GM12878 (cell line): ENCODE results near the gene BTBD9. TPM values are rescaled to one million over a fixed set of nuclear protein-coding genes. Genes with fewer than 3 reads are reported as not detected.

Experiments
- ATAC-seq: fragments of 200-7000 bp; cut with Tn5 transposase; 3 replicates; pipeline ENCODE4 v1.9.1; 2020; ENCODE audit warnings: mild to moderate bottlenecking, moderate library complexity
- BruUV-seq: library from RNA; stranded (reverse); fragments of 400-500 nt; replicated peaks from 2 replicates; lab custom pipeline; 2021; lab: Mats Ljungman, UMichigan
- CTCF ChIA-PET: fragments of 300-600 bp; sonication (Branson Sonifier 250); formaldehyde crosslinking; extraction: SDS; loops from one replicate; lab custom pipeline; 2021; ENCODE audit warnings: inconsistent platforms; lab: Yijun Ruan, JAX
- POLR2A ChIA-PET: fragments of 350-600 bp; formaldehyde crosslinking; extraction: SDS; loops from one replicate; lab custom pipeline; 2021; ENCODE audit warnings: inconsistent platforms; lab: Charles Lee
- RAD21 ChIA-PET: fragments of 300-600 bp; sonication (Branson Sonifier 250); formaldehyde crosslinking; loops from one replicate; lab custom pipeline; 2023; ENCODE audit warnings: antibody characterized with exemption; ENCODE audit not compliant: unreplicated experiment; lab: Charles Lee
- SMC1A ChIA-PET: fragments of 300-600 bp; sonication (Branson Sonifier 250); formaldehyde crosslinking; loops from one replicate; lab custom pipeline; 2023; ENCODE audit not compliant: unreplicated experiment, uncharacterized antibody; lab: Charles Lee
- DNase-seq: peaks from one replicate; pipeline ENCODE4 v3.0.0-alpha.2; 2011; ENCODE audit warnings: low read depth, low spot score
- FAIRE-seq: peaks from 3 replicates; lab custom pipeline; 2011; peaks lifted over from hg19 to GRCh38; lab: Jason Lieb, UNC
- H2AFZ ChIP-seq: 2 replicates; pipeline ENCODE4 v1.6.0; 2011; ENCODE audit warnings: low read depth, low read length, control low read depth; ENCODE audit not compliant: control insufficient read depth
- H3K27ac ChIP-seq: 2 replicates; pipeline ENCODE4 v1.5.1; 2011; ENCODE audit warnings: control low read depth; ENCODE audit not compliant: control insufficient read depth, insufficient read depth
- H3K27me3 ChIP-seq, 2 experiments: replicated peaks in 1 of 2; 2 replicates each; pipeline versions ENCODE4 v1.6.0 to v1.6.1; 2011; ENCODE audit warnings: low read length in 1 of 2; ENCODE audit not compliant: control insufficient read depth in 2 of 2, insufficient read depth in 2 of 2
- H3K36me3 ChIP-seq, 2 experiments: 2 replicates each; pipeline ENCODE4 v1.5.1; 2011; ENCODE audit warnings: low read length in 1 of 2; ENCODE audit not compliant: control insufficient read depth in 2 of 2, insufficient read depth in 2 of 2
- H3K4me1 ChIP-seq: 2 replicates; pipeline ENCODE4 v1.6.1; 2011; ENCODE audit warnings: mild to moderate bottlenecking, low read length, moderate library complexity, mixed read lengths; ENCODE audit not compliant: control insufficient read depth, insufficient read depth
- H3K4me2 ChIP-seq: 2 replicates; pipeline ENCODE4 v1.6.0; 2011; ENCODE audit warnings: control low read depth; ENCODE audit not compliant: control insufficient read depth, insufficient read depth
- H3K4me3 ChIP-seq: fragments of 200-600 bp; sonication (generic); 2 replicates; pipeline ENCODE4 v1.5.1; 2016
- H3K79me2 ChIP-seq: 2 replicates; pipeline ENCODE4 v1.6.0; 2011; ENCODE audit warnings: low read length; ENCODE audit not compliant: control insufficient read depth, insufficient read depth
- H3K9ac ChIP-seq: 2 replicates; pipeline ENCODE4 v1.8.0; 2011; ENCODE audit warnings: low read length, control low read depth, mixed read lengths; ENCODE audit not compliant: control insufficient read depth, insufficient read depth
- H3K9me3 ChIP-seq: replicated peaks from 3 replicates; pipeline ENCODE4 v1.5.1; 2011; ENCODE audit warnings: mild to moderate bottlenecking, low read length; ENCODE audit not compliant: control insufficient read depth, insufficient read depth
- H4K20me1 ChIP-seq: 2 replicates; pipeline ENCODE4 v1.6.0; 2011; ENCODE audit not compliant: control insufficient read depth, insufficient read depth
- BMI1 ChIP-seq: fragments of 450-650 bp; IDR thresholded peaks from 2 replicates; pipeline ENCODE4 v1.6.1; 2016; ENCODE audit warnings: mild to moderate bottlenecking, moderate library complexity, borderline replicate concordance
- ELK1 ChIP-seq: IDR thresholded peaks from 2 replicates; pipeline ENCODE4 v1.6.1; 2012; ENCODE audit warnings: low read depth, low read length, improper control_type of control experiment
- GABPA ChIP-seq: IDR thresholded peaks from 2 replicates; pipeline ENCODE4 v1.6.1; 2014; ENCODE audit warnings: antibody characterized with exemption, low read depth, mild to moderate bottlenecking, inconsistent platforms
- HDAC2 ChIP-seq: fragments of 200-600 bp; sonication (generic); IDR thresholded peaks from 2 replicates; pipeline ENCODE4 v1.6.1; 2017
- HDGF ChIP-seq: fragments of 450-650 bp; IDR thresholded peaks from 2 replicates; pipeline ENCODE4 v1.6.1; 2016; ENCODE audit warnings: antibody characterized with exemption
- LARP7 ChIP-seq: fragments of 450-650 bp; IDR thresholded peaks from 2 replicates; pipeline ENCODE4 v1.6.1; 2017; ENCODE audit warnings: mild to moderate bottlenecking
- MYB ChIP-seq: fragments of 150-350 bp; IDR thresholded peaks from 2 replicates; pipeline ENCODE4 v1.6.1; 2014; ENCODE audit warnings: mild to moderate bottlenecking, low read depth, low read length, borderline replicate concordance
- NBN ChIP-seq: fragments of 450-650 bp; IDR thresholded peaks from 2 replicates; pipeline ENCODE4 v1.6.1; 2016
- NFXL1 ChIP-seq: fragments of 450-650 bp; IDR thresholded peaks from 2 replicates; pipeline ENCODE4 v1.6.1; 2017; ENCODE audit warnings: antibody characterized with exemption, mild to moderate bottlenecking, borderline replicate concordance
- PRDM15 ChIP-seq: fragments of 450-650 bp; formaldehyde crosslinking; IDR thresholded peaks from 2 replicates; pipeline ENCODE4 v1.4.0; 2020; ENCODE audit warnings: mild to moderate bottlenecking, moderate library complexity
- RAD21 ChIP-seq: IDR thresholded peaks from 2 replicates; pipeline ENCODE4 v1.6.1; 2011; ENCODE audit warnings: mild to moderate bottlenecking, low read depth, low read length, moderate library complexity; ENCODE audit not compliant: insufficient read depth
- TARDBP ChIP-seq: IDR thresholded peaks from 2 replicates; pipeline ENCODE4 v1.6.1; 2016; ENCODE audit warnings: borderline replicate concordance
- ZNF24 ChIP-seq: fragments of 450-650 bp; IDR thresholded peaks from 2 replicates; pipeline ENCODE4 v1.6.1; 2017; ENCODE audit warnings: antibody characterized with exemption, mild to moderate bottlenecking
- ZNF274 ChIP-seq: IDR thresholded peaks from one replicate; pipeline ENCODE4 v1.8.0; 2011; ENCODE audit not compliant: insufficient read length, insufficient read depth
- WGBS: methylation state at CpG from one replicate; pipeline ENCODE4 v1.1.6; 2016; ENCODE audit warnings: low lambda C conversion rate; ENCODE audit not compliant: insufficient replicate concordance, insufficient coverage; ENCODE audit errors: missing lambda C conversion rate; 5-methylcytosine and 5-hydroxymethylcytosine counted together
- in situ Hi-C: fragments of 300-500 bp; cut with MboI; formaldehyde crosslinking; loops from 9 replicates; pipeline ENCODE4 v1.14.3; 2018; ENCODE audit warnings: mixed read lengths
- intact Hi-C: fragments of 100-400 bp; cut with micrococcal nuclease; formaldehyde crosslinking; loops from one replicate; pipeline ENCODE4 v1.14.2; 2022; ENCODE audit not compliant: unreplicated experiment
- polyA plus RNA-seq, 11 experiments: library from polyadenylated mRNA; depleted of rRNA in 4 of 11; unstranded in 6 of 11; stranded (reverse) in 5 of 11; fragments of >200 nt; fragmentation: Nextera tagmentation in 4 of 11; fragmentation: Illumina TruSeq in 1 of 11; extraction: Ambion mirVana in 4 of 11; extraction: Trizol in 1 of 11; gene quantifications; 1 replicate in 1 of 11; 2 replicates in 10 of 11; pipeline versions ENCODE4 v1.2.1 to v1.2.3, GENCODE V29; 2011 to 2016; ENCODE audit warnings: inconsistent platforms in 2 of 11, missing spikeins in 2 of 11, low read depth in 1 of 11
- total RNA-seq, 4 experiments: library from RNA; depleted of rRNA in 3 of 4; stranded (reverse); fragments of >200 nt in 3 of 4; fragmentation: Illumina TruSeq in 1 of 4; extraction: Trizol in 1 of 4; gene quantifications; 2 replicates each; pipeline versions ENCODE4 v1.2.1 to v1.2.3, GENCODE V29; 2013 to 2021
- TF ChIP-seq, protein P1 (sequence below): fragments of 450-650 bp; IDR thresholded peaks from 2 replicates; pipeline ENCODE4 v1.6.1; 2017; ENCODE audit warnings: low read depth, mild to moderate bottlenecking, moderate library complexity

BTBD9 gene
- total and polyA plus RNA-seq, 10 of the 15 experiments (the other 5 are each of a cell fraction or from before 2014, with no cell fraction given) = 0.22 to 8.6 (median 4.6) TPM

GRCh38 chr6:38208028-38208427, 431.7 kb downstream of the BTBD9 start:
- 89% methylated on average over 8 of the region's 8 CpGs for WGBS
- intact Hi-C loops (no loop called here), in situ Hi-C loops (no loop called here)
- Histone ChIP-seq H3K4me1 (no peaks in the 10 kb centered on the region), H3K9me3 (no peaks in the 10 kb centered on the region), H3K9ac (no peak overlapping the region), H3K4me3 (no peak overlapping the region), H3K27ac (no peak overlapping the region), H3K4me2 (no peak overlapping the region), H3K27me3 (no peaks in the 10 kb centered on the region), H3K36me3 (no peaks in the 10 kb centered on the region), H4K20me1 (no peaks in the 10 kb centered on the region), H2AFZ (no peak overlapping the region), H3K79me2 (no peaks in the 10 kb centered on the region)
- DNase-seq (no peak), FAIRE-seq (no peak), ATAC-seq (no peak)
- ChIA-PET POLR2A (no interaction called here), CTCF (interaction anchor here (0.6 kb wide), 1 partner anchor 425 kb away, joined by 3 read pairs; no protein-coding TSS in a partner anchor), SMC1A (no interaction called here), RAD21 (no interaction called here)
- BruUV-seq = no TSS peak
- no peak for TF ChIP-seq NBN
- no peak for TF ChIP-seq TARDBP
- no peak for TF ChIP-seq RAD21
- no peak for TF ChIP-seq MYB
- no peak for TF ChIP-seq ZNF274
- TF ChIP-seq, protein P1, sequence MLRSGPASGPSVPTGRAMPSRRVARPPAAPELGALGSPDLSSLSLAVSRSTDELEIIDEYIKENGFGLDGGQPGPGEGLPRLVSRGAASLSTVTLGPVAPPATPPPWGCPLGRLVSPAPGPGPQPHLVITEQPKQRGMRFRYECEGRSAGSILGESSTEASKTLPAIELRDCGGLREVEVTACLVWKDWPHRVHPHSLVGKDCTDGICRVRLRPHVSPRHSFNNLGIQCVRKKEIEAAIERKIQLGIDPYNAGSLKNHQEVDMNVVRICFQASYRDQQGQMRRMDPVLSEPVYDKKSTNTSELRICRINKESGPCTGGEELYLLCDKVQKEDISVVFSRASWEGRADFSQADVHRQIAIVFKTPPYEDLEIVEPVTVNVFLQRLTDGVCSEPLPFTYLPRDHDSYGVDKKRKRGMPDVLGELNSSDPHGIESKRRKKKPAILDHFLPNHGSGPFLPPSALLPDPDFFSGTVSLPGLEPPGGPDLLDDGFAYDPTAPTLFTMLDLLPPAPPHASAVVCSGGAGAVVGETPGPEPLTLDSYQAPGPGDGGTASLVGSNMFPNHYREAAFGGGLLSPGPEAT = no peak
- TF ChIP-seq HDAC2 = no peak
- TF ChIP-seq PRDM15 = no peak
- no peak for TF ChIP-seq ZNF24
- TF ChIP-seq NFXL1 = no peak
- TF ChIP-seq LARP7 = no peak
- TF ChIP-seq GABPA = no peak
- TF ChIP-seq BMI1 = no peak
- no peak for TF ChIP-seq ELK1
- no peak for TF ChIP-seq HDGF
